ENCODE results near the gene GDPD5. TPM values are rescaled to one million over a fixed set of nuclear protein-coding genes. Genes with fewer than 3 reads are reported as not detected.

Gene GDPD5
- total and polyA plus RNA-seq, 10 of the 15 experiments (the other 5 are each of a cell fraction or from before 2014, with no cell fraction given): 0.10 to 30.0 (median 6.7) TPM

DNA sequence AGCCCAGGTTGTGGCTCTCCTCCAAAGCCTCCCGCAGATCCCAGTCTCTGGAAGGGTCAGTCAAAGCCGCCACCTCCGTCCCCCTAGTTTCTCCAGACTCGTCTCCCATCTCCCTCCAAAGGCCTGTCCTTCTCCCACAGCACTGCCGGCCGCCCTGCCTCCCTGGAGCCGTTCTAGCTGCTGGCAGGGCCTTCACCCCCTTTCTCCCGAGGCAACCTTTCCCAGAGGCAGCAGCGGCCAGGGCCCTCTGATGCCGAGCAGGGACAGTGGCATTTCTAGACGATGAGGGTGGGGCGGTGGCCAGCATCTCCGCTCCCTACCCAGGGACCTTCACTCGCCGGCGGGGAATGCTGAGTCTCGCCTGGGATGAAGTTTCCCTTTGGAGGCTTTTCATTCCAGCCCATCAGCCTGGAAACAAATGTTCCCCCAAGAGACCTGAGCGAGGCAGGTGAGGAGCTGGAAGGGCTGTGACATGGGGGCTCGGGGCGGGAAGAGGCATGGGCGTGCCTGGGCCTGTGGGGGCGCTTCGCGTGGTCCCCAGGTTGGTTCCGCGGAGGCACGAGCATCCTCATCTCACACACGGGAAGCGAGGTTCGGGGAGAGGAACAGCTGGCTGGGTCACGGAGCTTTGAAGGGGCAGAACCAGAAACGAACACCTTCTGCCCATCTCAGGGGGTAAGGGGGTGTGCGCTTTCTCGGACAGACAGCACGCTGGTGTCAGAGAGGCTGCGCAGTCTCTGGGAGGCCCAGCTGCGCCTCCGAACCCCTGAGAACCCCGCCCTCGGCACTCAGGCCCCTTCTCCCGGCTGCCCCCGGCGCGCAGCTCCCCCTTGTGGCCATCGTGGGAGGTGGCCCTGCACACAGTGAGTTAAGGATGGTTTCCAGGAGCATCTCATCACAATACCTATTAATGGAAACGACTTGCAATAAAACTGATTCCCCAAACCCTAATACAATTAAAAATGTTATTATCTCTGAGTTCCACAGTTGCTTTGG is 74.6 kb downstream of the GDPD5 start:
- ChIA-PET CTCF (interaction anchor here (0.6 to 3.0 kb wide), 13 partner anchors 7 to 332 kb away, joined by 3 to 17 read pairs (median 5); partner anchors contain the start of gene GDPD5), RAD21 (ENCODE audit: unreplicated experiment) (interaction anchor here (1.0 to 1.5 kb wide), 2 partner anchors 74 to 77 kb away, joined by 3 read pairs; partner anchors contain the start of gene GDPD5), POLR2A (no interaction called here), SMC1A (ENCODE audit: uncharacterized antibody, unreplicated experiment) (interaction anchor here (0.8 to 1.7 kb wide), 2 partner anchors 50 to 82 kb away, joined by 3 to 5 read pairs; no protein-coding TSS in a partner anchor)
- no TSS peak for BruUV-seq (replicated peaks)
- ATAC-seq (peak; percentile 72), DNase-seq (ENCODE audit: low read depth, low spot score) (no peak), FAIRE-seq (no peak)
- no peak overlapping the region for H3K9ac ChIP-seq (ENCODE audit: control insufficient read depth, insufficient read depth, low read length)
- no peaks in the 10 kb centered on the region for H3K27me3 ChIP-seq (replicated peaks in 1 of 2; ENCODE audit: control insufficient read depth in 2 of 2, insufficient read depth in 2 of 2, low read length in 1 of 2)
- TF ChIP-seq, protein P1, sequence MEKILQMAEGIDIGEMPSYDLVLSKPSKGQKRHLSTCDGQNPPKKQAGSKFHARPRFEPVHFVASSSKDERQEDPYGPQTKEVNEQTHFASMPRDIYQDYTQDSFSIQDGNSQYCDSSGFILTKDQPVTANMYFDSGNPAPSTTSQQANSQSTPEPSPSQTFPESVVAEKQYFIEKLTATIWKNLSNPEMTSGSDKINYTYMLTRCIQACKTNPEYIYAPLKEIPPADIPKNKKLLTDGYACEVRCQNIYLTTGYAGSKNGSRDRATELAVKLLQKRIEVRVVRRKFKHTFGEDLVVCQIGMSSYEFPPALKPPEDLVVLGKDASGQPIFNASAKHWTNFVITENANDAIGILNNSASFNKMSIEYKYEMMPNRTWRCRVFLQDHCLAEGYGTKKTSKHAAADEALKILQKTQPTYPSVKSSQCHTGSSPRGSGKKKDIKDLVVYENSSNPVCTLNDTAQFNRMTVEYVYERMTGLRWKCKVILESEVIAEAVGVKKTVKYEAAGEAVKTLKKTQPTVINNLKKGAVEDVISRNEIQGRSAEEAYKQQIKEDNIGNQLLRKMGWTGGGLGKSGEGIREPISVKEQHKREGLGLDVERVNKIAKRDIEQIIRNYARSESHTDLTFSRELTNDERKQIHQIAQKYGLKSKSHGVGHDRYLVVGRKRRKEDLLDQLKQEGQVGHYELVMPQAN (conservative IDR thresholded peaks at IDR 0.05): no peak
- TF ChIP-seq, protein P2, sequence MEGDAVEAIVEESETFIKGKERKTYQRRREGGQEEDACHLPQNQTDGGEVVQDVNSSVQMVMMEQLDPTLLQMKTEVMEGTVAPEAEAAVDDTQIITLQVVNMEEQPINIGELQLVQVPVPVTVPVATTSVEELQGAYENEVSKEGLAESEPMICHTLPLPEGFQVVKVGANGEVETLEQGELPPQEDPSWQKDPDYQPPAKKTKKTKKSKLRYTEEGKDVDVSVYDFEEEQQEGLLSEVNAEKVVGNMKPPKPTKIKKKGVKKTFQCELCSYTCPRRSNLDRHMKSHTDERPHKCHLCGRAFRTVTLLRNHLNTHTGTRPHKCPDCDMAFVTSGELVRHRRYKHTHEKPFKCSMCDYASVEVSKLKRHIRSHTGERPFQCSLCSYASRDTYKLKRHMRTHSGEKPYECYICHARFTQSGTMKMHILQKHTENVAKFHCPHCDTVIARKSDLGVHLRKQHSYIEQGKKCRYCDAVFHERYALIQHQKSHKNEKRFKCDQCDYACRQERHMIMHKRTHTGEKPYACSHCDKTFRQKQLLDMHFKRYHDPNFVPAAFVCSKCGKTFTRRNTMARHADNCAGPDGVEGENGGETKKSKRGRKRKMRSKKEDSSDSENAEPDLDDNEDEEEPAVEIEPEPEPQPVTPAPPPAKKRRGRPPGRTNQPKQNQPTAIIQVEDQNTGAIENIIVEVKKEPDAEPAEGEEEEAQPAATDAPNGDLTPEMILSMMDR (IDR thresholded peaks at IDR 0.05 in 2 of 3, conservative IDR thresholded peaks at IDR 0.05 in 1 of 3; ENCODE audit: control insufficient read depth in 2 of 3, extremely low read depth in 1 of 3, insufficient read depth in 1 of 3, low read depth in 3 of 3, low read length in 3 of 3): peak; percentile 35 to 59 (median 58)
- 0 out of 2 replicates have a peak, but pooled peaks have one; percentile 16 for TF ChIP-seq RAD21 (IDR thresholded peaks at IDR 0.05; ENCODE audit: insufficient read depth, low read depth, low read length)
- TF ChIP-seq SMC3 (IDR thresholded peaks at IDR 0.05; ENCODE audit: borderline replicate concordance, low read length): peak; percentile 34
- TF ChIP-seq MTA2 (IDR thresholded peaks at IDR 0.05; ENCODE audit: low read depth): no peak
- H3K9me3 ChIP-seq (replicated peaks; ENCODE audit: control insufficient read depth, insufficient read depth, low read length): no peaks in the 10 kb centered on the region; the same call in 2 of the 3 replicates
- no peaks in the 10 kb centered on the region for H3K36me3 ChIP-seq (ENCODE audit: control insufficient read depth in 2 of 2, insufficient read depth in 2 of 2, low read length in 1 of 2)
- H3K79me2 ChIP-seq (ENCODE audit: control insufficient read depth, insufficient read depth, low read length): no peaks in the 10 kb centered on the region
- no peaks in the 10 kb centered on the region for H4K20me1 ChIP-seq (ENCODE audit: control insufficient read depth, insufficient read depth)
- no peak overlapping the region for H3K27ac ChIP-seq (ENCODE audit: control insufficient read depth, insufficient read depth)
- no peak overlapping the region for H2AFZ ChIP-seq (ENCODE audit: control insufficient read depth, low read depth, low read length)
- H3K4me2 ChIP-seq (ENCODE audit: control insufficient read depth, insufficient read depth): no peak overlapping the region
- intact Hi-C loops (cut with micrococcal nuclease; ENCODE audit: unreplicated experiment) (no loop called here), in situ Hi-C loops (cut with MboI) (no loop called here)
- H3K4me1 ChIP-seq (ENCODE audit: control insufficient read depth, insufficient read depth, low read length): no peaks in the 10 kb centered on the region
- WGBS (ENCODE audit: insufficient coverage, insufficient replicate concordance, low lambda C conversion rate, missing lambda C conversion rate): 67% methylated on average over 43 of the region's 46 CpGs
- H3K4me3 ChIP-seq: no peak overlapping the region
